ENCODE data around the gene HNRNPUL2. TPM values are rescaled to one million over a fixed set of nuclear protein-coding genes. Genes with fewer than 3 reads are reported as not detected.

HNRNPUL2 gene
- total and polyA plus RNA-seq, 9 of the 15 experiments (the other 6 are each of a cell fraction or from before 2014, with no cell fraction given) = 0.89 to 44.3 (median 15.2) TPM

- no peak for TF ChIP-seq ZNF512 (tag; IDR thresholded peaks at IDR 0.05)
Measured at GRCh38 chr11:62713343-62713742, 13.9 kb downstream of the HNRNPUL2 start (continued).

- Histone ChIP-seq H3K27ac (ENCODE audit: extremely low read depth, low read depth, low read length) (peak overlapping the region; percentile 39; the same call in 2 of the 3 replicates), H3K4me3 (no peak overlapping the region), H3K9me3 (replicated peaks; ENCODE audit: control insufficient read depth, insufficient read depth, low read depth, low read length) (no peaks in the 10 kb centered on the region), H4K20me1 (replicated peaks; ENCODE audit: control insufficient read depth, insufficient read depth, low read length) (peaks cover 4% of the 10 kb centered on the region; the same call in 1 of the 2 replicates), H2AFZ (ENCODE audit: low read depth, low read length) (no peak overlapping the region), H3K36me3 (ENCODE audit: control insufficient read depth, insufficient read depth, low read length) (peaks cover 95% of the 10 kb centered on the region), H3K9me1 (ENCODE audit: control insufficient read depth, insufficient read depth, low read length) (no peaks in the 10 kb centered on the region), H3K27me3 (ENCODE audit: control insufficient read depth in 2 of 2, insufficient read depth in 2 of 2, low read length in 2 of 2) (no peaks in the 10 kb centered on the region), H3K9ac (ENCODE audit: insufficient read depth in 1 of 2, low read depth in 2 of 2, low read length in 2 of 2) (no peak overlapping the region), H3K4me2 (ENCODE audit: insufficient read depth, low read length) (no peak overlapping the region), H3K4me1 (replicated peaks in 1 of 2; ENCODE audit: control insufficient read depth in 2 of 2, insufficient read depth in 2 of 2, low read length in 2 of 2) (peaks cover 19 to 24% of the 10 kb centered on the region in 2 experiments; a peak in 4 of 5 replicates), H3K79me2 (ENCODE audit: control insufficient read depth, insufficient read depth, low read length) (peaks cover 20% of the 10 kb centered on the region; the same call in 2 of the 3 replicates)
- POLR2A ChIA-PET = interaction anchor here (0.6 to 1.5 kb wide), 2 partner anchors 10 to 18 kb away, joined by 3 read pairs; no protein-coding TSS in a partner anchor
- ATAC-seq (no peak), DNase-seq (ENCODE audit: extremely low read depth in 1 of 4, low spot score in 3 of 4) (no peak), FAIRE-seq (no peak)
- in situ Hi-C loops (cut with MboI) = no loop called here
- TF ChIP-seq ZNF740 (CRISPR knock-in tag; IDR thresholded peaks at IDR 0.05) (no peak), ZNF740 (tag; IDR thresholded peaks at IDR 0.05) (no peak), ZNF24 (IDR thresholded peaks at IDR 0.05) (no peak), KAT2B (IDR thresholded peaks at IDR 0.05; ENCODE audit: low read depth, low read length) (no peak), ETV1 (tag; conservative IDR thresholded peaks at IDR 0.05; ENCODE audit: low read depth) (no peak), KDM1A (IDR thresholded peaks at IDR 0.05) (no peak), E2F5 (CRISPR knock-in tag; IDR thresholded peaks at IDR 0.05) (no peak), GABPA (tag; conservative IDR thresholded peaks at IDR 0.05; ENCODE audit: low read depth) (no peak), IRF9 (tag; IDR thresholded peaks at IDR 0.05) (no peak)
- CTCF ChIA-PET (ENCODE audit: low intra/inter-chr PET ratio) = interaction anchor here (0.5 kb wide), 1 partner anchor 42 kb away, joined by 3 read pairs; no protein-coding TSS in a partner anchor
- no TSS peak for BruUV-seq (replicated peaks)
- WGBS (ENCODE audit: insufficient coverage, low coverage, missing lambda C conversion rate) = 81% methylated on average over 3 of the region's 3 CpGs
- intact Hi-C loops (cut with micrococcal nuclease) = no loop called here
Measured at GRCh38 chr11:62712861-62713260, 14.4 kb downstream of the HNRNPUL2 start.
